HepG2 (cell line): Measurements from ENCODE around the gene GFPT2. TPM values are rescaled to one million over a fixed set of nuclear protein-coding genes. Genes with fewer than 3 reads are reported as not detected.
"Not testable (repeated sequence)": the region's sequence is repeated elsewhere in the genome, so short reads cannot be mapped to it uniquely, and the experiment has no call there.

ENCODE experiments used
- ATAC-seq: fragments of 200-7000 bp; cut with Tn5 transposase; 3 replicates; pipeline ENCODE4 v1.9.1; 2020; ENCODE audit warnings: mild to moderate bottlenecking, moderate library complexity
- BruUV-seq: library from RNA; stranded (reverse); fragments of 400-500 nt; replicated peaks from 2 replicates; lab custom pipeline; 2021; lab: Mats Ljungman, UMichigan
- CTCF ChIA-PET: fragments of 300-600 bp; formaldehyde crosslinking; extraction: SDS; loops from one replicate; lab custom pipeline; 2021; ENCODE audit warnings: low total read pairs, inconsistent platforms, low intra/inter-chr PET ratio; lab: Yijun Ruan, JAX
- POLR2A ChIA-PET: fragments of 350-600 bp; sonication (Branson Sonifier 250); formaldehyde crosslinking; loops from one replicate; lab custom pipeline; 2020; ENCODE audit warnings: antibody characterized with exemption, inconsistent platforms; lab: Yijun Ruan, JAX
- DNase-seq: peaks from one replicate; pipeline ENCODE4 v3.0.0-alpha.2; 2015; ENCODE audit warnings: low spot score
- FAIRE-seq: peaks from 3 replicates; lab custom pipeline; 2011; peaks lifted over from hg19 to GRCh38; lab: Jason Lieb, UNC
- H2AFZ ChIP-seq: one replicate; pipeline ENCODE4 v1.6.1; 2011; ENCODE audit warnings: low read length, inconsistent platforms
- H3K27ac ChIP-seq: fragments of 300-600 bp; 3 replicates; pipeline ENCODE4 v1.8.0; 2011; ENCODE audit warnings: mixed run types, mild to moderate bottlenecking, mixed read lengths, low read length, inconsistent platforms; ENCODE audit not compliant: insufficient read depth; ENCODE audit errors: extremely low read length
- H3K27me3 ChIP-seq, 2 experiments: fragments of 200-600 bp in 1 of 2; 2 replicates in 1 of 2; 3 replicates in 1 of 2; pipeline versions ENCODE4 v1.6.0 to v1.8.0; 2011; ENCODE audit warnings: low read length in 2 of 2, mild to moderate bottlenecking in 2 of 2, moderate library complexity in 2 of 2, inconsistent platforms in 1 of 2; ENCODE audit not compliant: insufficient read depth in 2 of 2, control insufficient read depth in 1 of 2
- H3K36me3 ChIP-seq, 2 experiments: fragments of 200-600 bp in 1 of 2; replicated peaks in 1 of 2; 2 replicates in 1 of 2; 3 replicates in 1 of 2; pipeline versions ENCODE4 v1.5.1 to v1.8.0; 2011; ENCODE audit warnings: low read length in 2 of 2, inconsistent platforms in 1 of 2; ENCODE audit not compliant: insufficient read depth in 2 of 2, control insufficient read depth in 1 of 2
- H3K4me1 ChIP-seq: 2 replicates; pipeline ENCODE4 v1.5.1; 2012; ENCODE audit warnings: low read length, inconsistent platforms; ENCODE audit not compliant: insufficient read depth
- H3K4me2 ChIP-seq: 2 replicates; pipeline ENCODE4 v1.6.0; 2011; ENCODE audit warnings: low read depth, low read length, inconsistent platforms
- H3K4me3 ChIP-seq, 3 experiments: fragments of 200-600 bp in 1 of 3; sonication (generic), shearing (Covaris generic) in 1 of 3; replicated peaks in 1 of 3; 2 replicates each; pipeline ENCODE4 v1.5.1; 2011 to 2016; ENCODE audit warnings: low read length in 3 of 3, inconsistent platforms in 2 of 3, low read depth in 2 of 3, mild to moderate bottlenecking in 2 of 3, control low read depth in 1 of 3, mixed read lengths in 1 of 3; ENCODE audit not compliant: insufficient read depth in 1 of 3
- H3K79me2 ChIP-seq: one replicate; pipeline ENCODE4 v1.6.1; 2011; ENCODE audit warnings: low read length, inconsistent platforms; ENCODE audit not compliant: insufficient read depth
- H3K9ac ChIP-seq: 2 replicates; pipeline ENCODE4 v1.6.0; 2011; ENCODE audit warnings: mild to moderate bottlenecking, low read depth, low read length, inconsistent platforms; ENCODE audit not compliant: insufficient read depth
- H3K9me3 ChIP-seq: 2 replicates; pipeline ENCODE4 v1.5.1; 2012; ENCODE audit warnings: mild to moderate bottlenecking, low read length
- H4K20me1 ChIP-seq: 2 replicates; pipeline ENCODE4 v1.6.0; 2011; ENCODE audit warnings: inconsistent platforms, mild to moderate bottlenecking, low read length, moderate library complexity; ENCODE audit not compliant: insufficient read depth
- FOSL1 ChIP-seq: sonication (generic); formaldehyde crosslinking; IDR thresholded peaks from 2 replicates; pipeline ENCODE4 v1.9.0; 2021; ENCODE audit warnings: missing genetic modification reagents, borderline replicate concordance
- STAT6 ChIP-seq: sonication (generic); formaldehyde crosslinking; IDR thresholded peaks from 2 replicates; pipeline ENCODE4 v1.4.0; 2020; ENCODE audit warnings: missing genetic modification reagents, mild to moderate bottlenecking, borderline replicate concordance
- SYNCRIP ChIP-seq: fragments of 200-400 bp; formaldehyde crosslinking; IDR thresholded peaks from 2 replicates; pipeline ENCODE4 v1.6.1; 2018; ENCODE audit warnings: mild to moderate bottlenecking, low read depth, low read length; ENCODE audit not compliant: insufficient read depth
- ZNF251 ChIP-seq: sonication (generic); formaldehyde crosslinking; IDR thresholded peaks from 2 replicates; pipeline ENCODE4 v1.9.0; 2021; ENCODE audit warnings: mild to moderate bottlenecking, missing genetic modification reagents
- ZNF280B ChIP-seq: sonication (generic); formaldehyde crosslinking; IDR thresholded peaks from 2 replicates; pipeline ENCODE4 v1.5.0; 2020; ENCODE audit warnings: missing genetic modification reagents, mild to moderate bottlenecking, borderline replicate concordance
- ZNF333 ChIP-seq: sonication (generic); formaldehyde crosslinking; IDR thresholded peaks from 2 replicates; pipeline ENCODE4 v1.4.0; 2020; ENCODE audit warnings: mild to moderate bottlenecking, missing genetic modification reagents, borderline replicate concordance
- ZNF644 ChIP-seq: IDR thresholded peaks from 2 replicates; pipeline ENCODE4 v1.6.1; 2016; ENCODE audit warnings: low read depth
- ZNF7 ChIP-seq: IDR thresholded peaks from 2 replicates; pipeline ENCODE4 v1.6.1; 2016; ENCODE audit warnings: missing biosample characterization, missing genetic modification reagents
- ZNF883 ChIP-seq: sonication (generic); formaldehyde crosslinking; IDR thresholded peaks from 2 replicates; pipeline ENCODE4 v1.5.1; 2020; ENCODE audit warnings: mild to moderate bottlenecking, missing genetic modification reagents; ENCODE audit errors: not compliant biosample characterization
- WGBS: methylation state at CpG from one replicate; pipeline ENCODE4 v1.1.6; 2017; ENCODE audit warnings: low lambda C conversion rate; 5-methylcytosine and 5-hydroxymethylcytosine counted together
- in situ Hi-C: cut with HindIII; loops from 2 replicates; pipeline ENCODE4 v1.10.0; 2017; ENCODE audit warnings: low pct_unique_long_range_greater_than_20kb; ENCODE audit not compliant: extremely low pct_ligation_motif_present
- intact Hi-C: fragments of 100-400 bp; cut with micrococcal nuclease; formaldehyde crosslinking; loops from one replicate; pipeline ENCODE4 v1.10.0; 2022; ENCODE audit not compliant: unreplicated experiment
- polyA plus RNA-seq, 8 experiments: library from polyadenylated mRNA; depleted of rRNA in 3 of 8; stranded (reverse) in 7 of 8; unstranded in 1 of 8; fragments of >200 nt; fragmentation: Illumina TruSeq in 4 of 8; extraction: Trizol in 4 of 8; gene quantifications; 2 replicates each; pipeline versions ENCODE4 v1.2.1 to v1.2.3, GENCODE V29; 2011 to 2016; ENCODE audit warnings: low read depth in 4 of 8, missing spikeins in 1 of 8, mixed read lengths in 1 of 8; ENCODE audit not compliant: insufficient read depth in 1 of 8
- total RNA-seq, 5 experiments: library from RNA; depleted of rRNA; stranded (reverse); fragments of >200 nt; fragmentation: Illumina TruSeq; extraction: Trizol; gene quantifications; 2 replicates each; pipeline ENCODE4 v1.2.3, GENCODE V29; 2016; ENCODE audit warnings: low read depth in 1 of 5
- TF ChIP-seq, protein P1 (sequence below): sonication (generic); formaldehyde crosslinking; IDR thresholded peaks from 2 replicates; pipeline ENCODE4 v1.9.0; 2021; ENCODE audit warnings: missing genetic modification reagents, borderline replicate concordance

GFPT2 gene
- total and polyA plus RNA-seq, 2 of the 13 experiments (the other 11 are each of a cell fraction or from before 2014, with no cell fraction given), result 0.18 TPM

DNA sequence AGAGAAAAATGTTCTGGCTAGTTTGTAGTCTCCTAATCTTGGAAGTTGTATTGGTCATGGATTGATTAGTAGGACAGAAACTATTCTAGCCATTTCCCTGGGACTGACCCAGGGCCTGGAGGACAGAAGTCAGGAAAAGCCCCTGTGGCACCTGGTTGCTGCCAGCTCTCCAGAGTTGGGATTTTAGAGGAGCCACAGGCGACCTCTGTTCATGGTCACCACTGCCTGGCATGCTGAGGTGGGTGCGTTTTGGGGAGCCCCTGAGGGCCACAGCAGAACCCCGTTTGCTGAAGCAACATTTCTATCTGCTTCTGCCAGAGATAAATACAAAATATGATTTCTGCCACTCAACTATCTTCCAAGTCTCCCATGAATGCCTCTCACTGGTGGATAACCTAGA lies 53.6 kb downstream of the GFPT2 start:
- CTCF ChIA-PET, result no interaction called here
- no peaks in the 10 kb centered on the region for H3K79me2 ChIP-seq
- no CpG with 5 or more reads among the region's 3 CpGs for WGBS
- H3K4me1 ChIP-seq, result peaks cover 69% of the 10 kb centered on the region
- no peak overlapping the region for H3K4me3 ChIP-seq
- DNase-seq (no peak), FAIRE-seq (no peak), ATAC-seq (no peak)
- TF ChIP-seq STAT6 (CRISPR knock-in tag) (no peak), ZNF883 (CRISPR knock-in tag) (no peak), SYNCRIP (no peak), FOSL1 (CRISPR knock-in tag) (no peak), ZNF7 (CRISPR knock-in tag) (no peak), ZNF333 (CRISPR knock-in tag) (no peak), ZNF251 (CRISPR knock-in tag) (no peak), ZNF280B (CRISPR knock-in tag) (no peak), ZNF644 (CRISPR knock-in tag) (no peak)
- TF ChIP-seq, protein P1, sequence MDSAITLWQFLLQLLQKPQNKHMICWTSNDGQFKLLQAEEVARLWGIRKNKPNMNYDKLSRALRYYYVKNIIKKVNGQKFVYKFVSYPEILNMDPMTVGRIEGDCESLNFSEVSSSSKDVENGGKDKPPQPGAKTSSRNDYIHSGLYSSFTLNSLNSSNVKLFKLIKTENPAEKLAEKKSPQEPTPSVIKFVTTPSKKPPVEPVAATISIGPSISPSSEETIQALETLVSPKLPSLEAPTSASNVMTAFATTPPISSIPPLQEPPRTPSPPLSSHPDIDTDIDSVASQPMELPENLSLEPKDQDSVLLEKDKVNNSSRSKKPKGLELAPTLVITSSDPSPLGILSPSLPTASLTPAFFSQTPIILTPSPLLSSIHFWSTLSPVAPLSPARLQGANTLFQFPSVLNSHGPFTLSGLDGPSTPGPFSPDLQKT (CRISPR knock-in tag), result no peak
- H3K9me3 ChIP-seq, result no peaks in the 10 kb centered on the region
- H2AFZ ChIP-seq, result no peak overlapping the region
- H3K36me3 ChIP-seq, result no peaks in the 10 kb centered on the region
- H3K4me2 ChIP-seq, result no peak overlapping the region
- no peaks in the 10 kb centered on the region for H4K20me1 ChIP-seq
- H3K27me3 ChIP-seq, result no peaks in the 10 kb centered on the region
- intact Hi-C loops (loop anchor here (10.0 kb wide), 2 partner anchors 95 to 175 kb away; partner anchors contain the start of gene RASGEF1C), in situ Hi-C loops (loop anchor here (10.0 kb wide), 1 partner anchor 175 kb away; no protein-coding TSS in a partner anchor)
- POLR2A ChIA-PET, result interaction anchor here (2.4 kb wide), 1 partner anchor 14 kb away, joined by 7 read pairs; no protein-coding TSS in a partner anchor
- no TSS peak for BruUV-seq
- no peak overlapping the region for H3K9ac ChIP-seq
- H3K27ac ChIP-seq, result no peak overlapping the region

- CTCF ChIA-PET, result not testable (repeated sequence)
- in situ Hi-C loops, result loop anchor here (10.0 kb wide), 1 partner anchor 176 kb away; no protein-coding TSS in a partner anchor
Measured at GRCh38 chr5:180299014-180299413, 54.1 kb downstream of the GFPT2 start.

More at GRCh38 chr5:180299014-180299413, 54.1 kb downstream of the GFPT2 start:
- not testable (repeated sequence) for H3K9ac ChIP-seq, ATAC-seq, H3K79me2 ChIP-seq, H3K27me3 ChIP-seq, H3K4me3 ChIP-seq, H3K9me3 ChIP-seq, H2AFZ ChIP-seq, FAIRE-seq, H3K27ac ChIP-seq, H3K36me3 ChIP-seq, DNase-seq, H4K20me1 ChIP-seq, BruUV-seq, H3K4me2 ChIP-seq
- intact Hi-C loops, result loop anchor here (10.0 kb wide), 2 partner anchors 94 to 176 kb away; partner anchors contain the start of gene RASGEF1C
- H3K4me1 ChIP-seq, result peaks cover 64% of the 10 kb centered on the region
- 81% methylated on average over 12 of the region's 14 CpGs for WGBS
- POLR2A ChIA-PET, result interaction anchor here (2.4 kb wide), 1 partner anchor 15 kb away, joined by 7 read pairs; no protein-coding TSS in a partner anchor
